GM20431 (cell line): ENCODE measurements around the gene SLC66A2.

ENCODE experiments used
- in situ Hi-C: fragments of 300-500 bp; cut with MseI, MboI; formaldehyde crosslinking; loops from one replicate; pipeline ENCODE4 v1.15.0; 2020; ENCODE audit warnings: low sequenced_read_pairs; ENCODE audit not compliant: unreplicated experiment

Gene SLC66A2

GRCh38 chr18:79952996-79953559, 1.6 kb upstream of the SLC66A2 start:
- in situ Hi-C loops: no loop called here

- in situ Hi-C loops: no loop called here
Observed at GRCh38 chr18:79952456-79952995, 1.1 kb upstream of the SLC66A2 start.

GRCh38 chr18:79950515-79951341, 725 bp downstream of the SLC66A2 start:
- in situ Hi-C loops: no loop called here

- in situ Hi-C loops: no loop called here
Observed at GRCh38 chr18:79949697-79950487, 1.6 kb downstream of the SLC66A2 start.

GRCh38 chr18:79948719-79949411, 2.6 kb downstream of the SLC66A2 start:
- in situ Hi-C loops: no loop called here

GRCh38 chr18:79947881-79948610, 3.4 kb downstream of the SLC66A2 start:
- in situ Hi-C loops: no loop called here

GRCh38 chr18:79947054-79947755, 4.2 kb downstream of the SLC66A2 start:
- in situ Hi-C loops: no loop called here

- in situ Hi-C loops: no loop called here
Observed at GRCh38 chr18:79945118-79946042, 6.1 kb downstream of the SLC66A2 start.

GRCh38 chr18:79944746-79945117, 6.7 kb downstream of the SLC66A2 start:
- in situ Hi-C loops: no loop called here

GRCh38 chr18:79944126-79944731, 7.2 kb downstream of the SLC66A2 start:
- in situ Hi-C loops: no loop called here

GRCh38 chr18:79943608-79944125, 7.8 kb downstream of the SLC66A2 start:
- in situ Hi-C loops: no loop called here

- in situ Hi-C loops: no loop called here
Observed at GRCh38 chr18:79942786-79943607, 8.5 kb downstream of the SLC66A2 start.

GRCh38 chr18:79942211-79942610, 9.2 kb downstream of the SLC66A2 start:
- in situ Hi-C loops: no loop called here

GRCh38 chr18:79941473-79942119, 9.9 kb downstream of the SLC66A2 start:
- in situ Hi-C loops: no loop called here

GRCh38 chr18:79940814-79941472, 10.5 kb downstream of the SLC66A2 start:
- in situ Hi-C loops: no loop called here
